ENCODE measurements around the gene ORAI2.
"Not testable (repeated sequence)": the region's sequence is repeated elsewhere in the genome, so short reads cannot be mapped to it uniquely, and the experiment has no call there.

- not testable (repeated sequence) for TF ChIP-seq CTCF (IDR thresholded peaks at IDR 0.05; ENCODE audit: low read length); EZH2 (IDR thresholded peaks at IDR 0.05; ENCODE audit: borderline replicate concordance, low read length)
Observed at GRCh38 chr7:102497308-102497707, 63.9 kb downstream of the ORAI2 start.

All from OCI-LY1 (cell line).